ENCODE data around the gene TMC1. TPM values are rescaled to one million over a fixed set of nuclear protein-coding genes. Genes with fewer than 3 reads are reported as not detected.

Gene TMC1
- total RNA-seq, 1 donor from 2014 or later, result 0.20 TPM

DNA sequence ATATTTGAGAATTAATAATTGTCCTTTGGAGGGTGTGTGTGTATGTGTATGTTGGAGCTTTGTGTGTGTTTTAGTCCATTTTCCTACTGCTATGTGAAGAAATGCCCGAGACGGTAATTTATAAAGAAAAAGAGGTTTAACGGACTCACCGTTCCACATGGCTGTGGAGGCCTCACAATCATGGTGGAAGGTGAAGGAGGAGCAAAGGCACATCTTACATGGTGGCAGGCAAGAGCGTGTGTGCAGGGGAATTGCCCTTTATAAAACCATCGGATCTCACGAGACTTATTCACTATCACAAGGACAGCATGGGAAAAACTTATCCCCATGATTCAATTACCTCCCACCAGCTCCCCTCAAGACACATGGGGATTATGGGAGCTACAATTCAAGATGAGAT is 44.1 kb downstream of the TMC1 start:
- DNase-seq (ENCODE audit: low read depth in 2 of 2), result no peak

DNA sequence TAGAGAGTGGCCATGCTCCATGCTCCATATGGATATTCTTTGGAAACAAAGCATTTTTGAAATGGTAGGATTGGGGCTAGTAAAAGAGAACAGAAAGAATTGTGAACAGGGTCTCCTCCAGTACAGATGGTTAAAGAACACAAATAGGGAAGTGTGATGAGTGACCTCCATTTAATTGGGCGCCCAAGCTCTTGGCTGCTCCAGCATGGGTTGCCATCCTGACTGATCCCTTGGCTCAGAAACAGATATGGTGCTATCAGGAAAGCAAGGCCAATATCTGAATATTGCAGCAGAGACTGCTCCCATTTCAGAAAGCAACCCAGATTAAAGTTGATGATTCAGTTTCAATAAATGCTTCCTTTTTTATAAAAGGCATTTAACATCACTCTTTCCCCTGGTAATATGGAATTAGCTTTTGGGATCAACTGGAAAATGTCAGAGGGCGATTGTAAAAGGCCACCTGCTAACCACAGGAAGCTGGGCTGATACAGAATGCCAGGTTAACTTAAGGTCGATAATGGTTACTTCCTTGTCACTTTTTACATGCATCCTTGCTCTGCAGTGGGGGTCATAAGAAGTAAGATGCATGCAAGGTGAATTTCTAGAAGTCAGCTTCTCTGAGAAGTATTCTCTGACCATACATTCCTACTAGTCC is 52.9 kb downstream of the TMC1 start:
- no peak for DNase-seq (ENCODE audit: low read depth in 2 of 2)

DNA sequence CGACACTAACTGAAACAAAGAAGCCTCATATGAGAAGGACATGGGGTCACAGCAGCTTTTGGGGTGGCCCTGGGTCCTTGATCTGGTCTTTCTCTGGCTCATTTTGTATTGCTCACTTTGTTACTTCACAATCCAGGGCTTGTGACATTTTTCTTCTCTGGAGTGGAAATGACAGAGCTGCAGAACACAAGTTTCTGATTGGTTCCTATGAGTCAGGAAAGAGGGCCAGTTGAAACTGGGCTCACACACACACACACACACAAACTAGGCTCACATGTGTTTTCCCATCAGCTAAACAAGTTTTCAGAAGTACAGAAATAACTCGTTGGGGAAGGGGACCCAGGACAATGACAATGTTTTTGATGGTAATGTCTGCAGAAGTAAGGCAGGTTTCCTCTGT is 54.3 kb downstream of the TMC1 start:
- no peak for DNase-seq (ENCODE audit: low read depth in 2 of 2)

DNA sequence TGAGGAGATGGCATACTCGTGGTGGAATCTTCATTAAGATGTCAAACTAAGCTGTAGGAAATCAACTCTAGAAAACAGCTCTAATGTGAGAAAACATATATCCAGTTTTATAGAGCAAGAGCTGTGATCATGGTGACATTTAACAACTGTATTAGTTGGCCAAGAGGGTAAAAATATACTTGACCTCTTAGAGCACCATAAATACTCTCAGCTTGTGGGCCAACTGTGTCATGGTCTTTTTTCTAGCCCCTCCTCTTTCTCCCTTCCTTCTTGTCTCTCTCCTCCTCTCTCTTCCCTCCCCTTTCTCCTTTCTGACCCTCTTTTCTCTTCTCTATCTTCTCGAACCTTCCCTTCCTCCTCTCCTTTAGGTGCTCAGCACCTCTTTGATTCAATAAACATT is 54.7 kb downstream of the TMC1 start:
- DNase-seq (ENCODE audit: low read depth in 2 of 2), result no peak

DNA sequence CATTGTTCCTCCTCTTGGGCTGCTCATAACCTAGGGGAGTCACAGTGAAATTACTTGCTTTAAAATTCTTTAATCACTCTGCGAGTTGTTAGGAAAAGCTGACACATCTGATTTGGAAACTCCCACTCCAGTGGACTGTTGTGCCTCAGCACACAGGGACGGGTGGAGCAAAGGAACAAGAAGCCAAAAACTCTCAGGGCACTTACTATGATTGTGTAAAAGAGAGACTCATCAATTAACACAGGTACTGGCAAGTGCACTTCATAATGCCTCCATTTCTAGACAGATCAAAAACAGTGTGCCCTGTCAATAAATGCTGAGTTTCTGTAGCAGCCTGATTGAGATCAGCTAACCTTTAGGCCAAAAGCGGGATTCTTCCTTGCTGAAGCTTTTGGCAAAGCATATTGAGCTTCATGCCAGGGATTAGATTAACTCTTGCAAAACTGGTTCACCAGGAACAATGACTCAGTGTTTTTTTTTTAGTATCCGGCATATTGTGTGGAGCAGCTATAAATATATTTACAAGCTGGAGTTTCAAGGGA is 55.9 kb downstream of the TMC1 start:
- peak; percentile 91 for DNase-seq (ENCODE audit: low read depth in 2 of 2)

DNA sequence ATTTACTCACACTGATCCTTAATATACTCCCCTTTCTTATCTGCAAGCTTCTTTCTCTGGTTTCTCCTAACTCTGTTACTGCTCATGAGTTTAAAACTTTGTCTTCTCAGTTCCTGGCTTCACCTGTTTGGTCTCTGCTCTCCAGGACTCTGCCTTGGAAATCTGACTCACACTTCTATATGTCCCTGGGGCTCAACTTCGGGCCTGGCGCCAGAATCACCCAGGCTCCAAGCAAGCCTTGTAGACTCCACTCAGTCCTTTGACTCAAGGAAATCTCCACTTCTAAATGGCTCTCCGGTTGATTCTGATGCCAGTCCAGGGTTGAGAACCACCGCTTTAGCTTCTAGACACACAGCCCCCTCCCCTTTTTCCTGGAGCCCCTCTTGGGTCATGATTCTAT is 57.8 kb downstream of the TMC1 start:
- peak in 1 of 2 donors; percentile 68 for DNase-seq (ENCODE audit: low read depth in 2 of 2)

DNA sequence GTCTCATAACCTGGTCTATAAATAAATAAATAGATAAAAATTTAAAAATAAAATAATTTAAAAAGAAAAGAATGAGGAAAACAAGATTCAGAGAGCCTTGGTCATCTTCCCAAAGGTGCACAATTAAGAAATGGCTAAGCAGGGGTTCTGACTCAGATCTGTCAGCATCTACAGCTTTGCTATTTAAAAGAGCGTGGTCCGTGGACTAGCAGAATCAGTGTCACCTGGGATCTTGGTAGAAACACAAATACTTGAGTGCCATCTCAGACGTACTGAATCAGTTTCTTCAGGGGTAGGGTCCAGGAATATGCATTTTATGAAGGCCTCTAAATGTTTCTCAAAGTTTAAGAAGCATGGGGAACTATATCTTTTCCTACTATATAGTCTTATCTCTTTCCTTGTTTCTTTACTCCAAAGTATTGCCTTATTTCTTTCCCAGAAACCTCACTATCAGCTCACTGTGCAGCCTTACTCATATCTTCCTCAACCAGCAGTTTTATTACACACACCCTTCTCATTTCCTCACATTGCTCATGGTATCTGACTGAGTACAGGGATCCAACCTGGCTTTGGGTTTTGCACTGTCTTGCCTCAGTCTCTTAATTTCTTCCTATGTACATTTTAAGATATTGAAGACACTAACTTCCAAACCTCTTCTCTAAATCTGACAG is 58.6 kb downstream of the TMC1 start:
- DNase-seq (ENCODE audit: low read depth in 2 of 2), result peak in 1 of 2 donors; percentile 63

DNA sequence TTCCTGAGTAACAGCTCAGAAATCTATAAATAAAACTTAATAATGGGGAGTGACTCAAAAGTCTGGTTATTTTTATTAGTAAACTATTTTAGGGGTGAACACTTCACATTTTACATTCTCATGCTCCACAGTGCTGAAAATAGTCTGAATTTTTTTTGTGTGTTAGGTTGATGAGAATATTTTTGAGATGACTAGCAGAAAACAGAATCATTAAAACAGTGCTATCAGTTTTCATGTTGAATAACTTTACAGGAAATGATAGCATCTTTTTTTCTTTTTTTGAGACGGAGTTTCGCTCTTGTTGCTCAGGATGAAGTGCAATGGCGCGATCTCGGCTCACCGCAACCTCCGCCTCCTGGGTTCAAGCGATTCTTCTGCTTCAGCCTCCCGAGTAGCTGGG is 60.3 kb downstream of the TMC1 start:
- no peak for DNase-seq (ENCODE audit: low read depth in 2 of 2)

DNA sequence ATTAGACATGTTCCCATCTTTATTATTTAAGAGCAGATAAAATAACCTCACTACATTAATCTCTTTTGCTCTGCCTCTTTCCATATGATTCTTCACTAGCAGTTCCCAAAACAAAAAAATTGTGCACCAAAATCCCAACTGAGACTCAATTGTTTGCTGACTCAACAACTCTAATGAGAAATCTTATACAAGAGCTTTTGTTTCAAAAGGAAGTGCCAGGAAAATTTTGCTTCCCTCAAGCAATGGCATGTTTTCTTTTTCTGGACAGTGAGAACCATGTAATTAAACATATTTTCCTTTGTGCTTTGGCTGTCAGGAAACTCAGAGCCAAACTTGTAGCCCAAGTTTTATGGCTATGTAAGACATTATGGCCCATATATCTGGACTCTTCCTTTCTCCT is 62.0 kb downstream of the TMC1 start:
- peak in 1 of 2 donors; percentile 44 for DNase-seq (ENCODE audit: low read depth in 2 of 2)

DNA sequence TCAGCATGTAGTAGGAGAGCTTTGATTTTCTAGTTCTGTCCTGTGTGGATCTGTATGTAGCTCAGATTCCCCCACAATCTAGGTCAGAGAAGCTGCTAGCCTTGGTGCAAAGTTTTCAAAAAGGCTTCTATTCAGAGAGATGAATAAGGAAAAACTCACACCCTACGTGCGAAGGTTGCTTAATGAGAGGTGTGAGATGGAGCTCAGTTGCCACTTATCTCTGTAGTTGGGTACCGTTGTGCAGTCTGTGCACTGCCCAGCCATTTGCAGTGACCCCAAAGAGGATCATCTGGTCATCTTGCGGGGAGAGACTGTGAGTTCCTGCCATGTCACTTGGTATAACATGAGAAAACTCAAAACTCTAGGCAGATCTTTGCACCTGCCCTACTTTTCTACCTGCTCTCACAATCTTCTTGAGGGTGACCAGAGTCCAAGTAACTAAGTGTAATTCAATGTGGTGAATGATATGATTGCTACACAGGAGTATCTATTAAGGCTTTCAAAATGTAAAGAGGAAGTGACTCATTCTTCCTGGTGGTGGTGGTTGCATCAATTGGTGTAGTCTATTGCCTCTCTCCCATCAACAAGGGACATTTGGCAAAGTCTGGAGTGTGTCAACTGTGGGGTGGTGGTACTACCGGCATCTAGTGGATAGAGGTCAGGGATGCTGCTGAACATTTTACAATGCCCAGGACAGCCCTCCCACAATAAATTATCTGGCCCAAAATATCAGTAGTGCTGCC is 65.2 kb downstream of the TMC1 start:
- peak; percentile 69 to 87 for DNase-seq (ENCODE audit: low read depth in 2 of 2)

DNA sequence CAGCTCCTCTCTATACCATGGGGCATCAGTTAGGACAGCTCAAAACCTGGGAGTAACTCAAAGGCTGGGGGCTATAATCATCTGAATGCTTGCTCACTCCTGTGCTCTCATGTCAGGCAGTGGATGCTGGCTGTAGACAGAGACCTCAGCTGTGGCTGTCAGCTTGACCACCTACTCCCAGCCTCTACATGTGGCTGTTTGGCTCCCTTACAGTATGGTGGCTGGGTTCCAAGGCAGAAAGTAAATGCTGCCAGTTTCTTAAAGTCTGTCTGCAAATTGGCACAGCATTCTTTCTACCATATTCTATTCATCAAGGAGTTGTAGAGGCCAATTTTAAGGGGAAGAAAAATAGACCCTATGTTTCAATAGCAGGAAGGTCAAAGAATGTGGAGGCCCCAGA is 66.9 kb downstream of the TMC1 start:
- DNase-seq (ENCODE audit: low read depth in 2 of 2), result no peak

DNA sequence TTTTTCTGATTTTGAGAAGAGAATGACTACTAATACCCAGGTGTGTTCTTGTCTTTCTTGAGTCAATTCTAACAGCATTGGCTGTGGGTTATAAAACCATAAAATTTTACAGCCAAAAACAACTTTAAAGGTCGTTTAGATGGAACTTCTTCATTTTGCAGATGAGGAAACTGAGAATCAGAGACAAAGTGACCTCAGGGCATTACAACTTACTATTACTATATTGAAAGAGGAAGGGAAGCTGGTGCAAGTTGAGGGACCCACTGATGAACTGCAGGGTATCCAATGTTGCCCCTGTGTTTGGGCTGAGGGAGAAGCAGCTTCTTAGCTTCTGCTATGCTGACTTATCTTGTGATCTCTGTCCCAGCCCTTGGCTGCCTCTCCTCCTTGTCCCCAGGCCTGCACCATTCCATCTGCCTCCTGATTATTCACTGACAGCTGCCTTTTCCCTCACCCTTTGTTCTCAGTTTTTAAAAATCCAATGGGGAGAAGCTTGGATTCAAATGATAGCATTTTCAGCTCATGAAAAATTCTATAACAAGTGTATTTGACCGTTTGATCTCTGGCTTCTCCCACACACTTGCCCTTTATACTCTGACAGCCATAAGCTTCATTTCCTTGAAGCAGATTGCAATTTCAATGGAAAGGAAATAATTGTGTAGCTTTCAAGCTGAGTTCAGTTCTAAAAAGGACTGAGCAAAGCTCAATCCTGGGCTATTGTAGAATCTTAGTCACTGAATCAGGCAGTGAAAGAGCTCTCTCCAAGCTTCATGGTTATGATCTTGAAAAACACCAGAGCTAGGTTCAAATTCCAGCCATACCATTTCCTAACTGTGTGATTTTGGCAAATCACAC is 68.5 kb downstream of the TMC1 start:
- DNase-seq (ENCODE audit: low read depth in 2 of 2), result peak in 1 of 2 donors; percentile 39

DNA sequence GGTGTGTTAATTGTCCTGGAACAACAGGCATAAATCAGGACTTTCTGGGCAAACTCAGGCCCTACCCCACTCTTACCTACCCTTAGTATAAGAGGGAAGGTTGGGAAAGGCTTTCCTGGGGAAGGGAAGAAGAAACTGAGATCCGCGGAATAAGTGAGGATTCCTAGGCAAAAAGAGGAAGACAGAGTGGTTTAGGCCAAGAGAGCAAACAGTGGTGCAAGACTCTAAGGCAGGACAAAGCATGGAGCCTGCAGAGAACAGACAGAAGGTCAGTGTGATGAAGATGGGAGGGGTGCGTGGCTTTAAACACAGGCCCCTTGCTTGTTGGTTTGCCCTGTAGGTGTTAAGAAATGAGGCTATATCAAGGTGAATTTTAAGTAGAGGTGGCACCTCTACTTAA is 69.4 kb downstream of the TMC1 start:
- no peak for DNase-seq (ENCODE audit: low read depth in 2 of 2)

DNA sequence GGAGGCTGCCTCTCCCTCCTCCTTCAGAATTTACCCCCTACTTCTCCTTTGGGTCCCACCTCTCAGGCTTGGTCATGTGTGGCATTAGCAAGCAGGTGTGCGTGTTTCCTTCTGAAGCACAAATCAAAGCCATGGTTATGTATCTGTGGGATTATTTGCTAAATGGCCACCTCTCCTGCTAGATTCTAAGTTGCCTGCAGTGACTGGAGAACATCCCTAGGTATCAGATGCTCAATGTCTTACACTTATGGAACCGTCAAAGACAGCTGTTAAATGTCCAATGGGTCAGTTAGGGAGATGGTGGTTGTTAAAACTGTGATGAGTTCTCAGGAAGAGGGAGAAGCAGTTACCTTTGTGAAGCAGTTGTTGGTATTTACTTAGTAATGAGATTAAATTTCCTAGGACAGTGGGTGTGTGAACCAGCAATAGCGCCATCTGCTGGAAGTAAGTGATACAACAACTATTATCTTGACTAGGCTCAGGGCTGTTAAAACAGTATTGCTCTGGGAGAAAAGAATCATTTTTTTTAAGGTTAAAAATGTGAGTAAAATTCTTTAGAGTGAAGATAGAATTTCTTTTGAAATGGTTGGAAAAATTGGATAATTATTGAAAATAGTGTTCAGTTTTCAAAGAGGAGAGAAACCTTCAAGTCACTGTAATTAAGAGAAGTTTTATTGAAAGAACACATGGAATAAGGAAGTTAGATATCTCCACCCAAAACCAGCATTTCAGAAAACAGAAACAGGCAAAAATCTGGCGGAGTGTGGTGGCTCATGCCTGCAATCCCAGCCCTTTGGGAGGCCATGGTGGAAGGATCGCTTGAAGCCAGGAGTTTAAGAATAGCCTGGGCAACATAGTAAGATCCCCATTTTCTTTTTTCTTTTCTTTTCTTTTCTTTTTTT is 71.3 kb downstream of the TMC1 start:
- DNase-seq (ENCODE audit: low read depth in 2 of 2), result peak; percentile 74 to 78

DNA sequence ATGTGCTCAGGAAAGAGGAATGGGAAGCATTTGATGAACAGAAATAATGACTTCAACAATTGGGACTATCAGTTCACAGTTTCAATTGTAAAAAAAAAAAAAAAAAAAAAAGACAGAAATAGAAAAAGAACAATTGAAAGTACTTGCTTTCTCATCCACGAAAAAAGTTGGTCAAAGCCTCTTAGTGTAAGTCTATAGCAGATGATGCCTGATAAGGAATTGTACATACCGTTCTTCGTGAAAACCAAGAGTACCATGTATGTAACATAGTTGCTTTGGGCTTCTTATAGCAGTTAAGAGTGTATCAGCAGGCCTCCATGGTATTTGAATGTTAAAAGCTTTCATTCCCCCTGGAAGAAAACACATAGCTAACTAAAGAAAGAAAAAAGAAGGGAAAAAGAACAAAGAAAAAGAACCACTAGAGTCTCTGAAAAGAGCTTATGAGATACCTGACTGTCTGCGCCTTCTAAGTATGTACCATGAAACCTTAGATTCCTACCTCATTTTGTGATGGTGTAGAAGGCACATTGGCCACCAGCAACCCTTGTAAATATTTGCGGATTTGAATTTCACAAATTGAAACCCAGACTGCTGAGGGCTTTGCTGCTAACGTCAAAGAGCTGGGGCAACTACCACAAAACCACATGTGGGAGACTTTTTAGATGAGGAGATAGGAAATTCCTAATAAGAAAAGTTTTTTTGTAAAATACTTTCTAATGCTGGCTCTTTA is 75.2 kb downstream of the TMC1 start:
- no peak for DNase-seq (ENCODE audit: low read depth in 2 of 2)

DNA sequence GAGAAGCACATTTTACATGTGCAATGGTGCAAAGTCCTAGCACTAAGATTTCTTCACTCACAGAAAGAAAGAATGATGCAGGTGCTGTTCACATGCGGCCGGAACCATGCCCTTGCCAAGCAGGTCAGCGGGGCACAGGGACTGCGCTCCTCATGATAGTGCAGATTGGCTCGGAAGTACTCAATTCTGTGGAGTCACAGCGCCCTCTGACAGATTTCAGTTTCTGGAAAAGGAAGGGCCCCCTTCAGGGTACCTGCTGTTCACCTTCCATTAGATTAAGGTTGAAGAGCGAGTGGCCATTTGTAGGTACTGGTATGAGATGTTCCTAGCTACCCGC is 75.7 kb downstream of the TMC1 start:
- DNase-seq (ENCODE audit: low read depth in 2 of 2), result no peak

DNA sequence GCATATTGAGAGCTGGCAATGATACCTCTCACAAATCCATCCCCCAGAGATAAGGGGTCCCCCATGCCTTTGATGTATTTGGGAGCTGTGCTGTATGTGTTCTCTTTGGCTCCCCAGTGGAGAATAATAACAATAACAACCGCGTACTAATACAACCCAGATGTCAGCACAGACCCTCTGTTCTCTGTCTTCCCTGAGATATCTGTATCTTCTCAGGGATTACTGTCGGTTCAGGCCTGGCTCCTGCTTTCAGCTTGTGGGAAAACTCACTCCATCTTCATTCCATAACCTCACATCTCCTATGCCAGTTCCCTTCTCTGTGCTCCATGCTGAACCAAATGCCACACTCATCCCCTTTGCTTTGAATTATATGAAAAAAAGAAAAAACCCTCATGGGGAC is 76.2 kb downstream of the TMC1 start:
- no peak for DNase-seq (ENCODE audit: low read depth in 2 of 2)

DNA sequence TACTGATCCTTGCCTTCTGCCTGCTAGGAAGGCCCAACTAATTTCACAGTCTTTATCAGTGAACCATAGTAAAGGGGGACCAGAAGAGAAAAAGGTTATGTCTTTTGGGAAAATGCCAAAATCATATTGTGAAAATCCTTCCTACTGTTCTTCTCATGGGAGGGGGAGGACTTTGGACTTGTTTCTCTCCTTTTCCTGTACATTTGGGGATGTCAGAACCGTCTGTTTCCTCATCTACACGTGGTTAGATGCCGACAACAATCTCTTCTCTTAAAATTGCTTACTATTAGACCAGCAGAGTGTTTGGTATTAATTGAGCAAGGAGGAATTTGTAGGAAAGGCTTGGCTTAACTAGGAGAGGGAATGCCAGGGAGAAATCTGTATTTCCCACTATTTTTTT is 77.2 kb downstream of the TMC1 start:
- DNase-seq (ENCODE audit: low read depth in 2 of 2), result peak in 1 of 2 donors; percentile 27

DNA sequence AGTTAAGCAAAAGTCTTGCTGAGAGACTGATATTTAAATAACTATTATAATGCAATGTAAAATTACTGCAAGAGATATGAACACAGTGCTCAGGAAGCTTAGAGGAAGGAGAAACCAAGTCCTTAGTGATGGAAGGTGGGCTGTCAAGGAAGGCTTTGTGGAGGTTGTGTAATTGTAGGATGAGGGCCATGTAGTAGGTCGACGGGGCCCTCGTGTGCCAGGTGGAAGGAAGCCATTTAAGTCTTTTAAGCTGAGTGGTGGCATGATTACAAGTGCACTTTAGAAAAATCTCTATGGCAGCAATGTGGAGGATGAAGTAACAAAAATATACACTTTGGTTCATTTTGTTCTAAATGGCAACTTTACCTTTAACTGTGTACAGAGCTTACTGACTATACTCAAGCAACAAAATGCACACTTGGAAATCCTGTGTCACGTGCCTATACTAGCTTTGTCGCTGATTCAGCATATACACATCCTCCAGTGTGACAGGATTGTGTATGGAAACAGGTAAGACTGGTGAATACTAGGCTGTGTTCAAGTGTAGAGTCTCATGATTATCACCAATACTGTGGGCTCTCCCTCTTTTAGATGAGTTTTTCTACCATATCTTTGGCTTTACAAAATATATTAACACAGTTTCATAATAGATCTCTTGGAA is 78.6 kb downstream of the TMC1 start:
- DNase-seq (ENCODE audit: low read depth in 2 of 2), result no peak
